IPS-18a (cell line): ENCODE measurements around the gene FBLN5.
A peak's percentile ranks its signal among the peaks of the same experiment; 100 is the strongest.
"Not testable (repeated sequence)": the region's sequence is repeated elsewhere in the genome, so short reads cannot be mapped to it uniquely, and the experiment has no call there.

Experiments
- H3K27ac ChIP-seq: one replicate; pipeline ENCODE4 v1.5.1; 2013; ENCODE audit warnings: low read length
- H3K27me3 ChIP-seq: one replicate; pipeline ENCODE4 v1.6.1; 2013; ENCODE audit warnings: mild to moderate bottlenecking, low read length; ENCODE audit not compliant: control insufficient read depth, insufficient read depth
- H3K36me3 ChIP-seq: one replicate; pipeline ENCODE4 v1.6.1; 2013; ENCODE audit warnings: low read depth, low read length; ENCODE audit not compliant: control insufficient read depth
- H3K4me1 ChIP-seq: one replicate; pipeline ENCODE4 v1.6.1; 2013; ENCODE audit warnings: low read depth, low read length; ENCODE audit not compliant: control insufficient read depth
- H3K4me3 ChIP-seq: one replicate; pipeline ENCODE4 v1.5.1; 2013; ENCODE audit warnings: low read length
- H3K9ac ChIP-seq: one replicate; pipeline ENCODE4 v1.6.1; 2013; ENCODE audit warnings: mild to moderate bottlenecking, low read length, moderate library complexity
- H3K9me3 ChIP-seq: one replicate; pipeline ENCODE4 v1.6.1; 2013; ENCODE audit warnings: low read depth, low read length; ENCODE audit not compliant: control insufficient read depth

The FBLN5 gene

DNA sequence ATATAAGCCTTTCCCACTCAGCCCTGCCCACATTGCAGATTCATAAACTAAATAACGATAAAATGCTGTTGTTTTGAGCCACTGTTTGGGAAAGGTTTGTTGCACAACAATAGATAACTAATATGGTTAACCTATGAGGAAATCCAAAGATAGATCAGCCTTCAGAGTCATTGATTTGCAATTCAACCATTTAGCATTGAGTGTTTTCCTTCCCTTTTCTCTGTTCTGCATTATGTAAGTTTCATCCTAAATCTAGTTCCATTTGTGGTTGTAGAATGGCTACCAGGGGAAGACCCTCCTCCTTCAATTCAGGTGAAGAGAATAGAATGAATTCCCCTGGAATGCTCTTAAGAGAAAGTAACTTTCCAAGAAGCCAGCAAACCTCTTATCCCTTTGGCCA, 99.8 kb downstream of the FBLN5 start:
- Histone ChIP-seq H3K4me1 (no peaks in the 10 kb centered on the region), H3K36me3 (no peaks in the 10 kb centered on the region), H3K27ac (no peak overlapping the region), H3K4me3 (no peak overlapping the region), H3K9ac (no peak overlapping the region), H3K9me3 (no peaks in the 10 kb centered on the region), H3K27me3 (no peaks in the 10 kb centered on the region)

DNA sequence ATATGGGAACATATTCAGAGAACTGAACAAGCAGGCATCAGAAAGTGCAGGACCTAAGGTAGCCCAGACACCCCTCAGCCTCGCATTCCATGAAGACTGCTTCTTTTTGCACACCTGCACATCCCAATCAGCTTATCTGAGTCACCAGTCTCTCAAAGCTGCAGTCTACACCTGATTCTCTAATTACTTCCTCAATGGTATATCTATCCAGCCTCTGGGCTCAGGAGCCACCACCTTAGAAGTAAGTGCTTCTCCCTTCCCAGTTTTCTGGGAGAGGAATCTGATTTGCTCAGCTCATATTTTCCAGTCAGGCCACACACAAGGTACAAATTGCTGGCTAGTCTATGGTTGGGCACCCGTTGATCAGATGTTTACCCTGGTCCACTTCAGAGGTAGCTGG, 101.8 kb downstream of the FBLN5 start:
- no peaks in the 10 kb centered on the region for H3K9me3 ChIP-seq
- no peaks in the 10 kb centered on the region for H3K4me1 ChIP-seq
- no peaks in the 10 kb centered on the region for H3K36me3 ChIP-seq
- H3K9ac ChIP-seq = no peak overlapping the region
- no peak overlapping the region for H3K4me3 ChIP-seq
- H3K27ac ChIP-seq = no peak overlapping the region
- no peaks in the 10 kb centered on the region for H3K27me3 ChIP-seq

DNA sequence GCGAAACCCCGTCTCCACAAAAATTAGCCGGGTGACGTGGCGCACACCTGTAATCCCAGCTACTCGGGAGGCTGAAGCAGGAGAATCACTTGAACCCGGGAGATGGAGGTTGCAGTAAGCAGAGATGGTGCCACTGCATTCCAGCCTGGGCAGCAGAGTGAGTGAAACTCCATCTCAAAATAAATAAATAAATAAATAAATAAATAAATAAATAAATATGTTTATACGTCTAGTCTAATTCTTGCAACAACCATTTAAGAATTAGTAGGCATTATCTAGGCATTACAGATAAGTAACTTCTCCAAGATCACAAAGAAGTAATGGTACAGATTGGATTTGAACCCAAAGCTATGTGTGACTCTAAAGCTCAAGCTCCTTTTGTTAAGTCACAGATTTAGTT, 102.4 kb downstream of the FBLN5 start:
- H3K36me3 ChIP-seq, H3K4me1 ChIP-seq, H3K27me3 ChIP-seq, H3K9ac ChIP-seq, H3K9me3 ChIP-seq, H3K4me3 ChIP-seq, H3K27ac ChIP-seq: not testable (repeated sequence)

DNA sequence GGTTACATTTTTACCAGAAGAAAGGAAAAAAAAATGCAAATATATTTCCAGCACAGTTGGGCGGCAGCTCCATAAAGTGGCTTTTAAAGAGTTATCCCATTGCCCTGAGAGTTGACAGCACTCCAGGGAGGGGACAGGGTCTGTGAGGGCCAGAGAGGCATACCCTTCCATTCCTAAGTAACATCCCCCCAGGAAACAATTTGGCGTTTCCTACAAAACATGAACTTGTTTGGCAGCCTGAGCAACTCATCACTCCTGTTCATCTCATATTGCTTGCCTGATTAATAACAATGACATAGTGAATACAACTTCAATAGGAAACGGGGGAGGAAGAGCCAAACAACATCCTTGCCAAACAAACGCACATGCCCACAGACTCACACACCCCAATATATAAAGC, 103.5 kb downstream of the FBLN5 start:
- Histone ChIP-seq H3K4me1 (no peaks in the 10 kb centered on the region), H3K27me3 (no peaks in the 10 kb centered on the region), H3K4me3 (no peak overlapping the region), H3K36me3 (no peaks in the 10 kb centered on the region), H3K27ac (no peak overlapping the region), H3K9me3 (no peaks in the 10 kb centered on the region), H3K9ac (no peak overlapping the region)

DNA sequence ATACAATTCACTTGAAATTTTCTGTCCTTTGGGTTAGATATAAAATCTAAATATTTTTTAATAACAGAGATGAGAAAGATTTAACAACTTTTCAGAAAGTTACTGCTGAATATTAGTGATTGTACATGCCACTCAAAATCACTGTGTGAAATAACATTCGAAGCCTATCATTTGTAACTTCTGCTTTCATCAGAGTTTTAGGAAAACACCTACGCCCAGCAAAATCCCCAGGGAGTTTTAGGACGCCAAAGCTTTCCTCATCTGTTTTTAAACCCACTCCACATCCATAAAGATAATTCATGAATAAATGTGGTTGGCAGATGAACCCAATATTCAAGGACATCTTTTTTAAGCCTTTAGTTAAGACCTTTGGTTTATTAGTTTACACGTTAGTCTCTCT, 104.1 kb downstream of the FBLN5 start:
- Histone ChIP-seq H3K27me3 (no peaks in the 10 kb centered on the region), H3K4me1 (no peaks in the 10 kb centered on the region), H3K36me3 (no peaks in the 10 kb centered on the region), H3K27ac (no peak overlapping the region), H3K9me3 (no peaks in the 10 kb centered on the region), H3K9ac (no peak overlapping the region), H3K4me3 (no peak overlapping the region)

DNA sequence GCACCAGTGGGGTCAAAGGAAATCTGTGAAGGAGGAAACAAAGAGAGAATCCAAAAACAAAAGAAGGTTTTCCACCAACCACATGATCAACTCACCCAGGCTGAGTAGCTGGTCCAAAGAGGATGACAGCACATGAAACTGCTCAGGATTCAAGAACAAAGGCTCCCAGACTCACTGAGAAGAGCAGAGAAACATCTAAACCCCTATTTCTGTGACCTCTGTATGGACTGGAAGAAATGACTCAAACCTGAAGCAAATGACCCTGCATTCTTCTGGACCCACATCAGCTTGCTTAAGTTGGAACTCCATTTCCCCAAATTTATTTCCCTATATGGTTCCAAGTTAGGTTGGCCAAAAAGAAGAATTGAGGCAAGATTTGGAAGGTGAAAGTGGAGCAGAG, 106.4 kb downstream of the FBLN5 start:
- H3K4me3 ChIP-seq = no peak overlapping the region
- H3K36me3 ChIP-seq = no peaks in the 10 kb centered on the region
- H3K27me3 ChIP-seq = peaks cover 14% of the 10 kb centered on the region
- H3K27ac ChIP-seq = no peak overlapping the region
- no peak overlapping the region for H3K9ac ChIP-seq
- H3K4me1 ChIP-seq = peaks cover 3% of the 10 kb centered on the region
- no peaks in the 10 kb centered on the region for H3K9me3 ChIP-seq

DNA sequence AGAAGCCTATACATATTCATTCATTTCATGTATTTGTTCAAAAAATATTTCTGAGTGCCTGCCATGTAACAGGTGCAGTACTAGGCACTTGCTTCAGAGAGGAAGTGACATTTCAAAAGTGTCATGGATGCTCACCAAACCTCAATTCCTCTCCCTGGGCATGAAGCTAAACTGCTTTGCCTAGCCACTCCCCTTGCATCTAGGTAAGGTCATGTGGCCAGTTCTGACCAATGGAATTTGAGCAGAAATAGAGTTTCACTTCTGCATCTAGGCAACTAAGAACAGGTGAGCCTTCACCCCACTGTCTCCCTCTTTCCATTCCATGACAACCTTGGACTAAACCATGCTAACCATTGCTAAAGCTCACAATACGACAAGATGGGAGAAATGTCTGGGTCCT, 107.7 kb downstream of the FBLN5 start:
- no peak overlapping the region for H3K4me3 ChIP-seq
- peaks cover 9% of the 10 kb centered on the region for H3K4me1 ChIP-seq
- peaks cover 26% of the 10 kb centered on the region for H3K27me3 ChIP-seq
- H3K36me3 ChIP-seq = no peaks in the 10 kb centered on the region
- H3K9ac ChIP-seq = no peak overlapping the region
- H3K27ac ChIP-seq = no peak overlapping the region
- no peaks in the 10 kb centered on the region for H3K9me3 ChIP-seq

DNA sequence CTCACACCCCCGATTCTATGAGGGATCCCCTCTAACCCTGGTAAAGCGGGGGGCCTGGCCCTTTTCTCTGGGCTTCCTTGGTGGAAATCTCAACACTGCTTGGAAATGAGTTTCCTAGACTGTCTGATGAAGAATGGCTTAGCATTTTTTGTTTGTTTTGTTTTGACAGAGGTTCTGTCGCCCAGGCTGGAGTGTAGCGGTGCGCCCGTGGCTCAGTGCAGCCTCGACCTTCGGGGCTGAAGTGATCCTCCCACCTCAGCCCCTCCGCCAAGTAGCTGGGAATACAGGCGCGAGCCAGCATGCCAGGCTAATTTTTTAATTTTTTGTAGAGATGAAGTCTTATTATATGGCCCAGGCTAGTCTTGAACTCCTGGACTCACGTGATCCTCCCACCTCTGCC, 110.4 kb downstream of the FBLN5 start:
- Histone ChIP-seq H3K27me3 (peaks cover 33% of the 10 kb centered on the region), H3K27ac (no peak overlapping the region), H3K4me1 (peaks cover 15% of the 10 kb centered on the region), H3K9ac (no peak overlapping the region), H3K9me3 (no peaks in the 10 kb centered on the region), H3K36me3 (no peaks in the 10 kb centered on the region), H3K4me3 (peak overlapping the region; percentile 74)

DNA sequence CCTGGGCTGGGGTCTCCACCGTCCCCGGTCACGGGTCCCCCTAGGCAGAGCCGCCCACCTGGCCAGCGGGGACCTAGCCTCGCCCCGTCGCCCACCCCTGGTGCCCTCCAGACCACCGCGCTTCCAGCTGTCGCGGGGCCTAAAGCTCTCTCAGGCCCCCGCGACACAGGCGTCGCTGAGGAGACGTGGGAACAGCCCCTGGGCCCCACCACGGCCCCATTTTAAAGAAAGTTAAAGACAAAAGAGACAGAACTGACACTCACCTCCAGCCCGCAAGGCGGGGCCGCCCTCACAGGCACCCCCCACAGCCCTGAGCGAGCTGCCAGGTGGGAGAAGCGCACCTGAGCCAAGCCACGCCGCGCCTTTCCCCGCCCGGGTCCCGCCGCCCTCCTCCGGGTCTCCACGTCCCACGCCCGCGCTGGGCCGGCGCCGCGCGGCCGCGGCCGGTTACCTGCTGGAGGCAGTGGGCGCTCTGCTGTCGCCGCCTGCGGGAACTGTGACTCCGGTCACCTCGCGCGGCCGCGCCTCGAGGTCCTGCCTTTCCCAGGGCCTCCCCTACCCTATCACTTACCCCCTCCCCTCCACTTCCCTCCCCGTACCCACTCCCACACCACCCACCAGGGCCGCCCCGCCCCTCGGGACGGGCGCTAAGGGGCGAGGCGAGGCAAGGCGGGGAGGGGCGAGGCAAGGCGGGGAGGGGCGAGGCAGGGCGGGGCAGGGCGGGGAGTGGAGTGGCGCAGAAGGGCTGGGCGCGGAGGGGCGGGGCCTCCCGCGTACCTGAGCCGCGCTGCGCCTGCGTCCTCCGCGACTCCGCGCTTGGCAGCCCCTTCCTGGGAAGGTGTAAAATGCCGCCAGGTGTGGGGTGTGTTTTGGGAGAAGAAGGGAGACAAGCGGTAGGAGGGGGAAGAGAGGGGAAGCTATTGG, 111.3 kb downstream of the FBLN5 start:
- Histone ChIP-seq H3K4me1 (peaks cover 20% of the 10 kb centered on the region), H3K9me3 (no peaks in the 10 kb centered on the region), H3K27me3 (peaks cover 33% of the 10 kb centered on the region), H3K4me3 (peak overlapping the region; percentile 74), H3K9ac (peak overlapping the region; percentile 45), H3K36me3 (no peaks in the 10 kb centered on the region), H3K27ac (no peak overlapping the region)

DNA sequence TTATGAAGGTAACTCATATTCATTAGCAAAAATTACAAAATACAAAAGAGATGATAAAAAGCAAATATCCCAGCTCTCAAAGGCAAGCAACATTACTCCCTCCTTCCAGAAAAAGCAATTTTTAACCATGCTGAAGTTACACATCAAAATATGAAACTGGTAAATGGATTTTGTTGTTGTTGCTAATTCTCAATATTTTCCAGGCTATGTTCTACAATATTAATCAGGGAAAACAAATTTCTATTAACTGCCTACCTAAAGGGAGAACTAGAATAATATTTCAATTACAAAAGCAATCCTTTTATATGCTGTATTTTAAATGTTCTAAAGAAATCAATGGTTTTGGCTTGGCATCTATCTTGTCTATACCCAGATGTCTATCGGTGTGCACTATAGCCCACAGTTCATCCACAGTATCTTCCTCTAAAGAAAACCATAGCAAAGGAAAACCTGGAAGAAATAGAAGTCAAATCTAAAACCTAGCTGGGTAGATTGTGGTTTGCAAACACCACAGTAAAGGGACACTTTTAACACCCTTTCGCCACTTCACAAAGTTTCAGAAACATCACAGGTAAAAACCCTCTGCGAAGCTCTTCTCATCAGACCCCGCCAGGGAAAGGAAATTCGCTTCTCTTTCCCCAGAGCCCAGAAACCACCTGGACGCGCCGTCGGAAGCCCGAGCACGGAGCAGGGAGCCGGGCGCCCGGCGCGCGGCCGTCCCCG, 112.1 kb downstream of the FBLN5 start:
- Histone ChIP-seq H3K36me3 (no peaks in the 10 kb centered on the region), H3K4me1 (peaks cover 28% of the 10 kb centered on the region), H3K4me3 (peak overlapping the region; percentile 74), H3K27ac (no peak overlapping the region), H3K27me3 (peaks cover 33% of the 10 kb centered on the region), H3K9ac (peak overlapping the region; percentile 45), H3K9me3 (no peaks in the 10 kb centered on the region)

DNA sequence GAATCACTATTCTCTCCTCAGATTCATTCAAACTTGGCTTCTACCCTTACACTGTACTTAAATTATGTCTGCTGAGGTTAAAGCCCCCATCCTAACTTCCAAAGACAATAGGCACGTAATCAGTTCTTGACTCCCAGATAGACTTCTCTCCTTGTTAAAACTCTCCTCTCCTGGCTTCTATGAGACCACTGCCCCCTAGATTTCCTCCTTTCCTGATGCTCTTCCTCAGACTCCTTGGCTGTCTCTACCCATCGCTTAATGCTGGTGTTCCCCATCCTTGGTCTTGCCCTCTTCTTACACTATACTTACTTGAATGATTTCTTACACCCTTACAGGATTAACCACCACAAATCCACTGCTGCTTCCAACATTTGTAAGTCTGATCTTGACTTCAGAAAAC, 112.9 kb downstream of the FBLN5 start:
- H3K4me3 ChIP-seq = peak overlapping the region; percentile 74
- H3K27ac ChIP-seq = no peak overlapping the region
- H3K27me3 ChIP-seq = peaks cover 33% of the 10 kb centered on the region

More for the DNA sequence above, 112.9 kb downstream of the FBLN5 start:
- Histone ChIP-seq H3K9ac (no peak overlapping the region), H3K4me1 (peaks cover 35% of the 10 kb centered on the region), H3K36me3 (no peaks in the 10 kb centered on the region), H3K9me3 (no peaks in the 10 kb centered on the region)
